ENCODE results near the gene FAM43A. TPM values are rescaled to one million over a fixed set of nuclear protein-coding genes. Genes with fewer than 3 reads are reported as not detected.

FAM43A gene
- total and polyA plus RNA-seq, 3 experiments from 2014 or later = 14.5 to 19.6 (median 14.9) TPM

GRCh38 chr3:194654443-194654842 is 31.2 kb upstream of the FAM43A start:
- POLR2A ChIA-PET = no interaction called here
- H3K27ac ChIP-seq (ENCODE audit: low read depth, low read length) = no peak overlapping the region
- CTCF ChIA-PET = no interaction called here
- no peaks in the 10 kb centered on the region for H3K9me3 ChIP-seq (ENCODE audit: low read length)
- H3K36me3 Mint-ChIP-seq = peaks cover 21 to 85% (median 36%) of the 10 kb centered on the region in 3 donors
- H3K9me3 Mint-ChIP-seq = no peaks in the 10 kb centered on the region
- H3K27ac Mint-ChIP-seq = peak overlapping the region in 5 of 8 donors; percentile 3 to 55 (median 40)
- no peaks in the 10 kb centered on the region for H3K27me3 Mint-ChIP-seq
- H3K4me3 Mint-ChIP-seq = no peak overlapping the region
- H3K4me3 ChIP-seq (ENCODE audit: low read length) = no peak overlapping the region
- DNase-seq = no peak
- no peaks in the 10 kb centered on the region for H3K27me3 ChIP-seq (ENCODE audit: insufficient read depth, low read length, poor library complexity, severe bottlenecking)
- peaks cover 7 to 21% (median 18%) of the 10 kb centered on the region in 3 donors for H3K4me1 Mint-ChIP-seq
- peaks cover 53% of the 10 kb centered on the region for H3K36me3 ChIP-seq (ENCODE audit: insufficient read depth, low read length)
- no peaks in the 10 kb centered on the region for H3K4me1 ChIP-seq (ENCODE audit: insufficient read depth, low read length)

- Mint-ChIP-seq H3K9me3 (no peaks in the 10 kb centered on the region), H3K36me3 (peaks cover 21 to 86% (median 23%) of the 10 kb centered on the region in 3 donors), H3K27me3 (no peaks in the 10 kb centered on the region), H3K27ac (no peak overlapping the region), H3K4me1 (peaks cover 14 to 35% (median 30%) of the 10 kb centered on the region in 3 donors), H3K4me3 (no peak overlapping the region)
- Histone ChIP-seq H3K36me3 (ENCODE audit: insufficient read depth, low read length) (peaks cover 42% of the 10 kb centered on the region), H3K4me3 (ENCODE audit: low read length) (no peak overlapping the region), H3K27me3 (ENCODE audit: insufficient read depth, low read length, poor library complexity, severe bottlenecking) (no peaks in the 10 kb centered on the region), H3K4me1 (ENCODE audit: insufficient read depth, low read length) (peaks cover 9% of the 10 kb centered on the region), H3K9me3 (ENCODE audit: low read length) (no peaks in the 10 kb centered on the region), H3K27ac (ENCODE audit: low read depth, low read length) (no peak overlapping the region)
- ChIA-PET POLR2A (no interaction called here), CTCF (interaction anchor here (2.6 kb wide), 1 partner anchor 14 kb away, joined by 8 read pairs; the partner anchor contains the start of gene LSG1)
- no peak for DNase-seq
Observed at GRCh38 chr3:194657439-194657838, 28.2 kb upstream of the FAM43A start.

- no peak overlapping the region for H3K4me3 Mint-ChIP-seq
- DNase-seq = no peak
- ChIA-PET POLR2A (no interaction called here), CTCF (interaction anchor here (2.6 kb wide), 1 partner anchor 13 kb away, joined by 8 read pairs; the partner anchor contains the start of gene LSG1)
- Histone ChIP-seq H3K4me1 (ENCODE audit: insufficient read depth, low read length) (peaks cover 9% of the 10 kb centered on the region), H3K27me3 (ENCODE audit: insufficient read depth, low read length, poor library complexity, severe bottlenecking) (no peaks in the 10 kb centered on the region), H3K4me3 (ENCODE audit: low read length) (no peak overlapping the region), H3K9me3 (ENCODE audit: low read length) (no peaks in the 10 kb centered on the region), H3K36me3 (ENCODE audit: insufficient read depth, low read length) (peaks cover 40% of the 10 kb centered on the region), H3K27ac (ENCODE audit: low read depth, low read length) (no peak overlapping the region)
- H3K27me3 Mint-ChIP-seq = no peaks in the 10 kb centered on the region
- no peaks in the 10 kb centered on the region for H3K9me3 Mint-ChIP-seq
- peaks cover 16 to 35% (median 30%) of the 10 kb centered on the region in 3 donors for H3K4me1 Mint-ChIP-seq
- peaks cover 19 to 81% (median 21%) of the 10 kb centered on the region in 3 donors for H3K36me3 Mint-ChIP-seq
- H3K27ac Mint-ChIP-seq = peak overlapping the region in 2 of 8 donors; percentile 2 to 47
Observed at GRCh38 chr3:194658477-194659242, 27.0 kb upstream of the FAM43A start.

GRCh38 chr3:194659778-194660177 is 25.9 kb upstream of the FAM43A start:
- no peak overlapping the region for H3K4me3 Mint-ChIP-seq
- Histone ChIP-seq H3K9me3 (ENCODE audit: low read length) (no peaks in the 10 kb centered on the region), H3K27me3 (ENCODE audit: insufficient read depth, low read length, poor library complexity, severe bottlenecking) (no peaks in the 10 kb centered on the region), H3K36me3 (ENCODE audit: insufficient read depth, low read length) (peaks cover 32% of the 10 kb centered on the region), H3K4me3 (ENCODE audit: low read length) (no peak overlapping the region), H3K27ac (ENCODE audit: low read depth, low read length) (no peak overlapping the region), H3K4me1 (ENCODE audit: insufficient read depth, low read length) (peaks cover 9% of the 10 kb centered on the region)
- DNase-seq = no peak
- no peak overlapping the region for H3K27ac Mint-ChIP-seq
- CTCF ChIA-PET = interaction anchor here (2.6 kb wide), 1 partner anchor 12 kb away, joined by 8 read pairs; the partner anchor contains the start of gene LSG1
- peaks cover 13 to 24% (median 22%) of the 10 kb centered on the region in 3 donors for H3K4me1 Mint-ChIP-seq
- POLR2A ChIA-PET = no interaction called here
- no peaks in the 10 kb centered on the region for H3K27me3 Mint-ChIP-seq
- no peaks in the 10 kb centered on the region for H3K9me3 Mint-ChIP-seq
- H3K36me3 Mint-ChIP-seq = peaks cover 12 to 79% (median 13%) of the 10 kb centered on the region in 3 donors

- Mint-ChIP-seq H3K27ac (peak overlapping the region in 2 of 8 donors; percentile 41 to 68), H3K9me3 (no peaks in the 10 kb centered on the region), H3K4me3 (no peak overlapping the region), H3K36me3 (peaks cover 19 to 84% (median 20%) of the 10 kb centered on the region in 3 donors), H3K27me3 (no peaks in the 10 kb centered on the region), H3K4me1 (peaks cover 13 to 18% (median 18%) of the 10 kb centered on the region in 3 donors)
- ChIA-PET CTCF (no interaction called here), POLR2A (no interaction called here)
- Histone ChIP-seq H3K27ac (ENCODE audit: low read depth, low read length) (no peak overlapping the region), H3K9me3 (ENCODE audit: low read length) (no peaks in the 10 kb centered on the region), H3K36me3 (ENCODE audit: insufficient read depth, low read length) (peaks cover 43% of the 10 kb centered on the region), H3K27me3 (ENCODE audit: insufficient read depth, low read length, poor library complexity, severe bottlenecking) (no peaks in the 10 kb centered on the region), H3K4me3 (ENCODE audit: low read length) (no peak overlapping the region), H3K4me1 (ENCODE audit: insufficient read depth, low read length) (peaks cover 9% of the 10 kb centered on the region)
- DNase-seq = no peak
Observed at GRCh38 chr3:194661374-194661773, 24.3 kb upstream of the FAM43A start.

- no peak for DNase-seq
Observed at GRCh38 chr3:194661946-194662345, 23.7 kb upstream of the FAM43A start.

GRCh38 chr3:194664857-194665256 is 20.8 kb upstream of the FAM43A start:
- POLR2A ChIA-PET = no interaction called here
- Histone ChIP-seq H3K36me3 (ENCODE audit: insufficient read depth, low read length) (peaks cover 39% of the 10 kb centered on the region), H3K27ac (ENCODE audit: low read depth, low read length) (no peak overlapping the region), H3K4me3 (ENCODE audit: low read length) (no peak overlapping the region), H3K4me1 (ENCODE audit: insufficient read depth, low read length) (peaks cover 10% of the 10 kb centered on the region), H3K27me3 (ENCODE audit: insufficient read depth, low read length, poor library complexity, severe bottlenecking) (no peaks in the 10 kb centered on the region), H3K9me3 (ENCODE audit: low read length) (no peaks in the 10 kb centered on the region)
- H3K9me3 Mint-ChIP-seq = no peaks in the 10 kb centered on the region
- no peak overlapping the region for H3K4me3 Mint-ChIP-seq
- peak overlapping the region in 1 of 8 donors; percentile 19 for H3K27ac Mint-ChIP-seq
- DNase-seq = no peak
- H3K4me1 Mint-ChIP-seq = peaks cover 23 to 42% (median 34%) of the 10 kb centered on the region in 3 donors
- H3K27me3 Mint-ChIP-seq = no peaks in the 10 kb centered on the region
- H3K36me3 Mint-ChIP-seq = peaks cover 6 to 87% (median 24%) of the 10 kb centered on the region in 3 donors
- CTCF ChIA-PET = interaction anchor here (1.2 kb wide), 1 partner anchor 19 kb away, joined by 3 read pairs; no protein-coding TSS in a partner anchor

More at GRCh38 chr3:194661946-194662345, 23.7 kb upstream of the FAM43A start:
- ChIA-PET CTCF (interaction anchor here (1.8 kb wide), 1 partner anchor 10 kb away, joined by 5 read pairs; the partner anchor contains the start of gene LSG1), POLR2A (no interaction called here)
- Histone ChIP-seq H3K27me3 (ENCODE audit: insufficient read depth, low read length, poor library complexity, severe bottlenecking) (no peaks in the 10 kb centered on the region), H3K9me3 (ENCODE audit: low read length) (no peaks in the 10 kb centered on the region), H3K4me1 (ENCODE audit: insufficient read depth, low read length) (peaks cover 9% of the 10 kb centered on the region), H3K4me3 (ENCODE audit: low read length) (no peak overlapping the region), H3K27ac (ENCODE audit: low read depth, low read length) (no peak overlapping the region), H3K36me3 (ENCODE audit: insufficient read depth, low read length) (peaks cover 48% of the 10 kb centered on the region)
- Mint-ChIP-seq H3K27ac (peak overlapping the region in 1 of 8 donors; percentile 22), H3K4me3 (no peak overlapping the region), H3K9me3 (no peaks in the 10 kb centered on the region), H3K27me3 (no peaks in the 10 kb centered on the region), H3K36me3 (peaks cover 19 to 86% (median 25%) of the 10 kb centered on the region in 3 donors), H3K4me1 (peaks cover 13 to 20% (median 18%) of the 10 kb centered on the region in 3 donors)

GRCh38 chr3:194667363-194667762 is 18.3 kb upstream of the FAM43A start:
- peaks cover 6 to 79% (median 24%) of the 10 kb centered on the region in 3 donors for H3K36me3 Mint-ChIP-seq
- no peaks in the 10 kb centered on the region for H3K27me3 ChIP-seq (ENCODE audit: insufficient read depth, low read length, poor library complexity, severe bottlenecking)
- no peaks in the 10 kb centered on the region for H3K9me3 Mint-ChIP-seq
- H3K9me3 ChIP-seq (ENCODE audit: low read length) = no peaks in the 10 kb centered on the region
- peak overlapping the region in 2 of 8 donors; percentile 4 to 63 for H3K27ac Mint-ChIP-seq
- H3K27ac ChIP-seq (ENCODE audit: low read depth, low read length) = no peak overlapping the region
- peaks cover 16% of the 10 kb centered on the region for H3K4me1 ChIP-seq (ENCODE audit: insufficient read depth, low read length)
- ChIA-PET CTCF (interaction anchor here (2.0 kb wide), 1 partner anchor 20 kb away, joined by 7 read pairs; no protein-coding TSS in a partner anchor), POLR2A (no interaction called here)
- H3K4me3 ChIP-seq (ENCODE audit: low read length) = no peak overlapping the region
- H3K27me3 Mint-ChIP-seq = no peaks in the 10 kb centered on the region
- DNase-seq = no peak
- H3K36me3 ChIP-seq (ENCODE audit: insufficient read depth, low read length) = peaks cover 31% of the 10 kb centered on the region
- H3K4me1 Mint-ChIP-seq = peaks cover 31 to 55% (median 43%) of the 10 kb centered on the region in 3 donors
- no peak overlapping the region for H3K4me3 Mint-ChIP-seq
